Ovary (tissue), 3 donors: Measurements from ENCODE around the gene MS4A4A.

Experiments used
- CTCF ChIP-seq, 3 donors: fragments of 450-650 bp in 2 of 3; fragments of 200-600 bp in 1 of 3; IDR thresholded peaks; one replicate each; pipeline versions ENCODE4 v1.5.1 to v1.8.0; 2016 to 2022; ENCODE audit warnings: antibody characterized with exemption in 3 of 3, mild to moderate bottlenecking in 1 of 3
- EP300 ChIP-seq: sonication (generic); formaldehyde crosslinking; IDR thresholded peaks from one replicate; pipeline ENCODE4 v1.6.1; 2017; ENCODE audit warnings: antibody characterized with exemption
- POLR2A ChIP-seq: fragments of 450-650 bp; IDR thresholded peaks from one replicate; pipeline ENCODE4 v1.6.1; 2017; ENCODE audit warnings: antibody characterized with exemption, mild to moderate bottlenecking, moderate library complexity
- donor health status: DM: no; HTN: no; CAD: no.

GRCh38 chr11:60345489-60345888, 65.0 kb downstream of the MS4A4A start:
- no peak for TF ChIP-seq POLR2A
- no peak for TF ChIP-seq EP300
- TF ChIP-seq CTCF (IDR thresholded peaks at IDR 0.05), result no peak
